H1 (cell line): ENCODE measurements around the gene DUS4L. TPM values are rescaled to one million over a fixed set of nuclear protein-coding genes. Genes with fewer than 3 reads are reported as not detected.

Source experiments
- CTCF ChIA-PET: fragments of 300-600 bp; sonication (Branson Sonifier 250); formaldehyde crosslinking; loops from one replicate; lab custom pipeline; 2021; ENCODE audit not compliant: partially characterized antibody; lab: Charles Lee
- POLR2A ChIA-PET: fragments of 300-600 bp; sonication (Branson Sonifier 250); formaldehyde crosslinking; loops from one replicate; lab custom pipeline; 2021; ENCODE audit warnings: inconsistent platforms; ENCODE audit not compliant: partially characterized antibody; lab: Charles Lee
- DNase-seq, 2 experiments: peaks; one replicate each; pipeline versions ENCODE4 v3.0.0 to v3.0.0-alpha.2; 2010 to 2022; ENCODE audit warnings: low spot score in 2 of 2, low read depth in 1 of 2, mixed read lengths in 1 of 2
- FAIRE-seq: peaks from 2 replicates; lab custom pipeline; 2011; peaks lifted over from hg19 to GRCh38; lab: Jason Lieb, UNC
- H2AFZ ChIP-seq: 2 replicates; pipeline ENCODE4 v1.8.1; 2012; ENCODE audit warnings: low read length, inconsistent platforms
- H2AK5ac ChIP-seq: 2 replicates; pipeline ENCODE4 v1.6.1; 2013; ENCODE audit warnings: low read depth, low read length
- H2BK120ac ChIP-seq: replicated peaks from 2 replicates; pipeline ENCODE3; 2013; ENCODE audit warnings: low read depth, low read length, inconsistent platforms
- H2BK12ac ChIP-seq: 2 replicates; pipeline ENCODE4 v1.6.1; 2013; ENCODE audit warnings: low read depth, low read length
- H2BK15ac ChIP-seq: 2 replicates; pipeline ENCODE4 v1.6.1; 2013; ENCODE audit warnings: low read length
- H2BK20ac ChIP-seq: 2 replicates; pipeline ENCODE4 v1.6.1; 2013; ENCODE audit warnings: low read length
- H2BK5ac ChIP-seq: 2 replicates; pipeline ENCODE4 v1.6.1; 2013; ENCODE audit warnings: low read depth, low read length
- H3K14ac ChIP-seq: 2 replicates; pipeline ENCODE4 v1.6.1; 2013; ENCODE audit warnings: inconsistent platforms; ENCODE audit not compliant: insufficient read length
- H3K18ac ChIP-seq: 2 replicates; pipeline ENCODE4 v1.6.1; 2013; ENCODE audit warnings: low read length; ENCODE audit errors: extremely low read depth
- H3K23ac ChIP-seq: 2 replicates; pipeline ENCODE4 v1.6.1; 2013; ENCODE audit warnings: inconsistent platforms; ENCODE audit not compliant: insufficient read length
- H3K23me2 ChIP-seq: 2 replicates; pipeline ENCODE4 v1.6.1; 2013; ENCODE audit warnings: low read depth, low read length
- H3K27ac ChIP-seq: 2 replicates; pipeline ENCODE4 v1.6.1; 2011; ENCODE audit warnings: low read depth, low read length, inconsistent platforms
- H3K27me3 ChIP-seq, 4 experiments: replicated peaks in 1 of 4; 1 replicate in 1 of 4; 2 replicates in 3 of 4; pipeline versions ENCODE4 v1.6.1 to v1.8.1; 2011 to 2013; ENCODE audit warnings: low read length in 3 of 4, mild to moderate bottlenecking in 3 of 4, inconsistent platforms in 2 of 4, mixed read lengths in 2 of 4, moderate library complexity in 1 of 4; ENCODE audit not compliant: control insufficient read depth in 3 of 4, insufficient read depth in 3 of 4; ENCODE audit errors: extremely low read depth in 1 of 4
- H3K36me3 ChIP-seq, 4 experiments: 2 replicates each; pipeline versions ENCODE4 v1.6.1 to v1.8.1; 2011 to 2013; ENCODE audit warnings: mild to moderate bottlenecking in 4 of 4, low read length in 3 of 4, moderate library complexity in 2 of 4, control low read depth in 1 of 4, inconsistent platforms in 1 of 4; ENCODE audit not compliant: insufficient read depth in 4 of 4, control insufficient read depth in 2 of 4
- H3K4ac ChIP-seq: replicated peaks from 2 replicates; pipeline ENCODE3; 2013; ENCODE audit warnings: low read length, low read depth, mixed read lengths, inconsistent platforms; ENCODE audit not compliant: insufficient read length
- H3K4me1 ChIP-seq, 4 experiments: replicated peaks in 1 of 4; 1 replicate in 1 of 4; 2 replicates in 3 of 4; pipeline versions ENCODE4 v1.6.1 to v1.8.1; 2011 to 2013; ENCODE audit warnings: low read length in 3 of 4, inconsistent platforms in 2 of 4, mixed read lengths in 1 of 4; ENCODE audit not compliant: insufficient read depth in 4 of 4, control insufficient read depth in 3 of 4
- H3K4me2 ChIP-seq, 2 experiments: 2 replicates each; pipeline versions ENCODE4 v1.6.1 to v1.8.1; 2011 to 2013; ENCODE audit warnings: low read depth in 2 of 2, low read length in 2 of 2, control low read depth in 1 of 2, inconsistent platforms in 1 of 2, mild to moderate bottlenecking in 1 of 2; ENCODE audit not compliant: insufficient read depth in 1 of 2
- H3K4me3 ChIP-seq, 4 experiments: fragments of 200-600, 300-600 bp in 1 of 4; sonication (generic), shearing (Covaris generic), sonication (Bioruptor Twin) in 1 of 4; 2 replicates each; pipeline versions ENCODE4 v1.5.1 to v1.8.1; 2011 to 2016; ENCODE audit warnings: low read length in 4 of 4, low read depth in 3 of 4, control low read depth in 2 of 4, inconsistent platforms in 2 of 4, mild to moderate bottlenecking in 2 of 4, mixed read lengths in 1 of 4, moderate library complexity in 1 of 4; ENCODE audit not compliant: insufficient read depth in 2 of 4; ENCODE audit errors: extremely low read depth in 1 of 4
- H3K56ac ChIP-seq: replicated peaks from 2 replicates; pipeline ENCODE3; 2013; ENCODE audit warnings: low read depth, mild to moderate bottlenecking, mixed read lengths, low read length, inconsistent platforms; ENCODE audit not compliant: insufficient read length
- H3K79me1 ChIP-seq: 2 replicates; pipeline ENCODE4 v1.6.1; 2013; ENCODE audit warnings: low read depth, low read length, control low read depth
- H3K79me2 ChIP-seq, 2 experiments: 2 replicates each; pipeline versions ENCODE4 v1.6.1 to v1.8.1; 2012 to 2013; ENCODE audit warnings: low read length in 2 of 2, mild to moderate bottlenecking in 2 of 2, inconsistent platforms in 1 of 2; ENCODE audit not compliant: insufficient read depth in 2 of 2, control insufficient read depth in 1 of 2
- H3K9ac ChIP-seq, 4 experiments: replicated peaks in 1 of 4; 1 replicate in 1 of 4; 2 replicates in 3 of 4; pipeline versions ENCODE4 v1.6.1 to v1.8.1; 2011 to 2013; ENCODE audit warnings: low read depth in 3 of 4, low read length in 3 of 4, control low read depth in 2 of 4, mild to moderate bottlenecking in 2 of 4, moderate library complexity in 2 of 4, inconsistent platforms in 1 of 4; ENCODE audit errors: extremely low read depth in 1 of 4
- H3K9me3 ChIP-seq, 2 experiments: 2 replicates each; pipeline versions ENCODE4 v1.6.1 to v1.8.1; 2012 to 2013; ENCODE audit warnings: mild to moderate bottlenecking in 2 of 2, moderate library complexity in 2 of 2, control low read depth in 1 of 2, inconsistent platforms in 1 of 2, low read depth in 1 of 2, low read length in 1 of 2, mixed read lengths in 1 of 2; ENCODE audit not compliant: insufficient read depth in 2 of 2
- H4K20me1 ChIP-seq, 2 experiments: replicated peaks in 1 of 2; 2 replicates each; pipeline versions ENCODE3 to v1.8.1; 2011 to 2013; ENCODE audit warnings: inconsistent platforms in 2 of 2, low read length in 2 of 2, mild to moderate bottlenecking in 1 of 2; ENCODE audit not compliant: insufficient read depth in 2 of 2, control insufficient read depth in 1 of 2
- H4K5ac ChIP-seq: 2 replicates; pipeline ENCODE4 v1.6.1; 2013; ENCODE audit warnings: low read length, low read depth, mixed read lengths, inconsistent platforms; ENCODE audit not compliant: insufficient read length
- H4K8ac ChIP-seq: 2 replicates; pipeline ENCODE4 v1.8.0; 2013; ENCODE audit warnings: mild to moderate bottlenecking, moderate library complexity, low read length, inconsistent platforms; ENCODE audit not compliant: insufficient read depth; ENCODE audit errors: extremely low read depth
- H4K91ac ChIP-seq: replicated peaks from 2 replicates; pipeline ENCODE3; 2013; ENCODE audit warnings: low read length, mixed read lengths, inconsistent platforms; ENCODE audit not compliant: insufficient read length
- BACH1 ChIP-seq: IDR thresholded peaks from 2 replicates; pipeline ENCODE4 v1.6.1; 2012; ENCODE audit warnings: low read length, improper control_type of control experiment
- CEBPB ChIP-seq: IDR thresholded peaks from 2 replicates; pipeline ENCODE4 v1.6.1; 2012; ENCODE audit warnings: low read depth, low read length
- CTCF ChIP-seq, 3 experiments: IDR thresholded peaks; 1 replicate in 2 of 3; 2 replicates in 1 of 3; pipeline versions ENCODE4 v1.5.1 to v1.6.1; 2011; ENCODE audit warnings: low read length in 3 of 3, mild to moderate bottlenecking in 3 of 3, inconsistent platforms in 2 of 3, low read depth in 1 of 3, moderate library complexity in 1 of 3; ENCODE audit not compliant: insufficient read depth in 1 of 3; ENCODE audit errors: control extremely low read depth in 1 of 3
- FOSL1 ChIP-seq: IDR thresholded peaks from 2 replicates; pipeline ENCODE4 v1.6.1; 2011; ENCODE audit warnings: mild to moderate bottlenecking, low read depth, low read length, moderate library complexity; ENCODE audit not compliant: insufficient read depth
- GABPA ChIP-seq: IDR thresholded peaks from 2 replicates; pipeline ENCODE4 v1.6.1; 2011; ENCODE audit warnings: mild to moderate bottlenecking, low read length, moderate library complexity, borderline replicate concordance; ENCODE audit not compliant: insufficient read depth
- KDM4A ChIP-seq: IDR thresholded peaks from one replicate; pipeline ENCODE4 v1.7.1; 2012; ENCODE audit warnings: low read depth, mild to moderate bottlenecking, moderate library complexity, low read length, inconsistent platforms; ENCODE audit not compliant: severe bottlenecking
- KDM5A ChIP-seq: fragments of 200-600 bp; IDR thresholded peaks from 2 replicates; pipeline ENCODE4 v1.7.1; 2012; ENCODE audit warnings: mild to moderate bottlenecking, low read length, inconsistent platforms, mixed read lengths
- MAX ChIP-seq: IDR thresholded peaks from 2 replicates; pipeline ENCODE4 v1.6.1; 2012; ENCODE audit warnings: inconsistent platforms
- RXRA ChIP-seq: IDR thresholded peaks from 2 replicates; pipeline ENCODE4 v1.6.1; 2011; ENCODE audit warnings: low read depth, mild to moderate bottlenecking, low read length, moderate library complexity; ENCODE audit not compliant: insufficient read depth
- SP2 ChIP-seq: IDR thresholded peaks from 2 replicates; pipeline ENCODE4 v1.6.1; 2012; ENCODE audit warnings: mild to moderate bottlenecking, low read length, inconsistent platforms
- WGBS, 2 experiments: shearing (Covaris generic) in 1 of 2; methylation state at CpG; one replicate each; pipeline versions ENCODE4 v1.1.6 to v1.1.7; 2013 to 2015; ENCODE audit warnings: low lambda C conversion rate in 2 of 2, mixed read lengths in 2 of 2, inconsistent platforms in 1 of 2, low coverage in 1 of 2, missing lambda C conversion rate in 1 of 2; ENCODE audit not compliant: insufficient replicate concordance in 2 of 2, insufficient coverage in 1 of 2, insufficient read length in 1 of 2; ENCODE audit errors: extremely low coverage in 1 of 2, missing lambda C conversion rate in 1 of 2; 5-methylcytosine and 5-hydroxymethylcytosine counted together
- polyA plus RNA-seq, 7 experiments: library from polyadenylated mRNA; depleted of rRNA in 3 of 7; stranded (reverse) in 5 of 7; unstranded in 2 of 7; fragments of >200 nt in 5 of 7; fragments of 200-250 nt in 2 of 7; gene quantifications; 1 replicate in 5 of 7; 2 replicates in 1 of 7; 4 replicates in 1 of 7; pipeline versions ENCODE4 v1.2.1 to v1.2.3, GENCODE V29; 2011 to 2013; ENCODE audit warnings: missing spikeins in 2 of 7, mixed read lengths in 2 of 7
- total RNA-seq: library from RNA; stranded (reverse); fragmentation: NEBNext Ultra II Directional; extraction: Animal tissue kit (Norgen Biotek cat#: 25700); gene quantifications from 2 replicates; pipeline ENCODE4 v1.2.1, GENCODE V29; 2021

The DUS4L gene
- total and polyA plus RNA-seq, 2 of the 8 experiments (the other 6 are each of a cell fraction or from before 2014, with no cell fraction given) = 6.1 to 11.5 TPM

- Histone ChIP-seq H3K4ac (no peak overlapping the region), H4K20me1 (peaks cover 0 to 3% of the 10 kb centered on the region in 2 experiments), H2BK120ac (no peak overlapping the region), H3K14ac (no peak overlapping the region), H3K79me1 (0 out of 2 replicates have a peak, but pooled peaks cover 3% of the 10 kb centered on the region), H3K4me3 (no peak overlapping the region), H3K23me2 (no peaks in the 10 kb centered on the region), H2AFZ (no peak overlapping the region), H3K4me2 (no peak overlapping the region), H4K8ac (no peak overlapping the region), H4K91ac (no peak overlapping the region), H3K4me1 (no peaks in the 10 kb centered on the region), H3K9me3 (no peaks in the 10 kb centered on the region), H2AK5ac (no peak overlapping the region), H3K27ac (no peak overlapping the region), H3K9ac (no peak overlapping the region), H4K5ac (no peak overlapping the region), H3K23ac (no peak overlapping the region), H3K36me3 (peaks cover 0 to 27% (median 3%) of the 10 kb centered on the region in 4 experiments; a peak in 4 of 8 replicates), H3K27me3 (no peaks in the 10 kb centered on the region), H2BK12ac (no peak overlapping the region), H2BK15ac (no peak overlapping the region), H2BK5ac (no peak overlapping the region), H3K18ac (no peak overlapping the region), H2BK20ac (no peak overlapping the region), H3K56ac (no peak overlapping the region), H3K79me2 (peaks cover 0 to 32% of the 10 kb centered on the region in 2 experiments; a peak in 2 of 4 replicates)
- DNase-seq (no peak), FAIRE-seq (no peak)
- CTCF ChIA-PET = interaction anchor here (0.8 kb wide), 1 partner anchor 24 kb away, joined by 4 read pairs; no protein-coding TSS in a partner anchor
- TF ChIP-seq GABPA (no peak), RXRA (no peak), CTCF (IDR thresholded peaks at IDR 0.05; ENCODE audit: control extremely low read depth in 1 of 3, insufficient read depth in 1 of 3, low read depth in 1 of 3, low read length in 3 of 3) (no peak), KDM4A (no peak), KDM5A (no peak), SP2 (no peak), BACH1 (no peak), FOSL1 (no peak), MAX (no peak), CEBPB (no peak)
- 95% methylated on average over 3 of the region's 3 CpGs; no CpG with 5 or more reads in 1 of the 2 experiments for WGBS, 2 experiments
- POLR2A ChIA-PET = interaction anchor here (0.6 to 1.3 kb wide), 3 partner anchors 8 to 187 kb away, joined by 3 to 4 read pairs (median 3); partner anchors contain the start of genes COG5 and DUS4L
Measured at GRCh38 chr7:107555893-107556292, 7.9 kb upstream of the DUS4L start.
